A549 (cell line): Measurements from ENCODE around the gene APEX1.

Experiments used
- POLR2A ChIP-seq: IDR thresholded peaks from 2 replicates; pipeline ENCODE4 v1.6.1; 2012; ENCODE audit warnings: mild to moderate bottlenecking, low read length
- TF ChIP-seq, protein P1 (sequence below): fragments of >200 bp; sonication (Bioruptor Twin); formaldehyde crosslinking; IDR thresholded peaks from 3 replicates; pipeline ENCODE4 v1.5.1; 2016
- TF ChIP-seq, protein P2 (sequence below): fragments of 250-450 bp; sonication (Bioruptor Pico); IDR thresholded peaks from 2 replicates; pipeline ENCODE4 v1.5.0; 2020; ENCODE audit warnings: low read depth, mild to moderate bottlenecking, moderate library complexity

DNA sequence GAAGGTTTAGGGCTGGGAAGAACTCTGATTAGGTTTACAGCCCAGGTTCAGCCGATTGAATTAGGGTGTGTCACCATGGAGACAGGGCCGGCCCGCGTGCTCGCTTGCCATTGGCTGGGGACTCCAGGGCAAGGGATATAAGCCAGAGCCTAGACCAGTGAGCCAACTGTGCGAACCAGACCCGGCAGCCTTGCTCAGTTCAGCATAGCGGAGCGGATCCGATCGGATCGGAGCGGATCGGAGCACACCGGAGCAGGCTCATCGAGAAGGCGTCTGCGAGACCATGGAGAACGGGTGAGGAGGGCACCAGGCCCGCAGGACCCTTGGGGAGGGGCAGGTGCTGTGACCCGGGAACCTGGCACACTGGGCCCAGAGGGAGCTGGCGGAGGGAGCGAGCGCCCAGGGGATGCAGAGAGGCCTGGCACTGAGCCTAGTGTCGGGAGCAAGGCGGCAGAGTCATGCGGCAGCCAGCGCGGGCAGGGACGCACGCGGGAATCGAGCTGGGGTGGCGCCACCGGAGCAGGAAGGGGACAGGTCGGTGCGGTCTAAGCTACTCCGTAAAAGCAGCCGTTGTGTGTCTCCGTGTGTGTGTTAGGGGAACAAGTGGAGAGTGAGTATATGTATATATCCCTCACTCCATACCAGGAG is 14.3 kb downstream of the APEX1 start, which contains the start of gene PNP:
- TF ChIP-seq, protein P1, sequence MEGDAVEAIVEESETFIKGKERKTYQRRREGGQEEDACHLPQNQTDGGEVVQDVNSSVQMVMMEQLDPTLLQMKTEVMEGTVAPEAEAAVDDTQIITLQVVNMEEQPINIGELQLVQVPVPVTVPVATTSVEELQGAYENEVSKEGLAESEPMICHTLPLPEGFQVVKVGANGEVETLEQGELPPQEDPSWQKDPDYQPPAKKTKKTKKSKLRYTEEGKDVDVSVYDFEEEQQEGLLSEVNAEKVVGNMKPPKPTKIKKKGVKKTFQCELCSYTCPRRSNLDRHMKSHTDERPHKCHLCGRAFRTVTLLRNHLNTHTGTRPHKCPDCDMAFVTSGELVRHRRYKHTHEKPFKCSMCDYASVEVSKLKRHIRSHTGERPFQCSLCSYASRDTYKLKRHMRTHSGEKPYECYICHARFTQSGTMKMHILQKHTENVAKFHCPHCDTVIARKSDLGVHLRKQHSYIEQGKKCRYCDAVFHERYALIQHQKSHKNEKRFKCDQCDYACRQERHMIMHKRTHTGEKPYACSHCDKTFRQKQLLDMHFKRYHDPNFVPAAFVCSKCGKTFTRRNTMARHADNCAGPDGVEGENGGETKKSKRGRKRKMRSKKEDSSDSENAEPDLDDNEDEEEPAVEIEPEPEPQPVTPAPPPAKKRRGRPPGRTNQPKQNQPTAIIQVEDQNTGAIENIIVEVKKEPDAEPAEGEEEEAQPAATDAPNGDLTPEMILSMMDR, result no peak
- TF ChIP-seq POLR2A, result peak; percentile 100
- TF ChIP-seq, protein P2, sequence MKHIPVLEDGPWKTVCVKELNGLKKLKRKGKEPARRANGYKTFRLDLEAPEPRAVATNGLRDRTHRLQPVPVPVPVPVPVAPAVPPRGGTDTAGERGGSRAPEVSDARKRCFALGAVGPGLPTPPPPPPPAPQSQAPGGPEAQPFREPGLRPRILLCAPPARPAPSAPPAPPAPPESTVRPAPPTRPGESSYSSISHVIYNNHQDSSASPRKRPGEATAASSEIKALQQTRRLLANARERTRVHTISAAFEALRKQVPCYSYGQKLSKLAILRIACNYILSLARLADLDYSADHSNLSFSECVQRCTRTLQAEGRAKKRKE, result no peak
